ENCODE measurements around the gene SLCO4A1.

SLCO4A1 gene

DNA sequence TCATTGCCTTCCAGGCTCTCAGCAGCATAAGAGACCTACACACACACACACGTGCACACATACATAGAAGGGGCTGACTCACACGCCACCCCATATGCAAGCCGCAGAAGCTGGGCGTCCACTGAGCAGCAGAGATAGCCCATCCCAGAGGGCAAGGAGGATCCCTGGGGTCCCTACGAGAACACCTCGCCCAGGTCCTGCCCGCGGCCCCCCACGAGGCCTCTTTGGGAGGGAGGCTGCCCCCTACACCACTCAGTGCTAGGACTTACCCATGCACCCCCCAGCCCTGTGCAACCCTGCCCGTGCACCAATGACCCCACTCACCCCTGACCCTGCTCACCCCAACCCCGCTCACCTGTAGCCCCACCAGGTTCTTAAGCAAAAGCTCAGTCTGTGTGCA, 45.8 kb downstream of the SLCO4A1 start:
- no peak for DNase-seq

DNA sequence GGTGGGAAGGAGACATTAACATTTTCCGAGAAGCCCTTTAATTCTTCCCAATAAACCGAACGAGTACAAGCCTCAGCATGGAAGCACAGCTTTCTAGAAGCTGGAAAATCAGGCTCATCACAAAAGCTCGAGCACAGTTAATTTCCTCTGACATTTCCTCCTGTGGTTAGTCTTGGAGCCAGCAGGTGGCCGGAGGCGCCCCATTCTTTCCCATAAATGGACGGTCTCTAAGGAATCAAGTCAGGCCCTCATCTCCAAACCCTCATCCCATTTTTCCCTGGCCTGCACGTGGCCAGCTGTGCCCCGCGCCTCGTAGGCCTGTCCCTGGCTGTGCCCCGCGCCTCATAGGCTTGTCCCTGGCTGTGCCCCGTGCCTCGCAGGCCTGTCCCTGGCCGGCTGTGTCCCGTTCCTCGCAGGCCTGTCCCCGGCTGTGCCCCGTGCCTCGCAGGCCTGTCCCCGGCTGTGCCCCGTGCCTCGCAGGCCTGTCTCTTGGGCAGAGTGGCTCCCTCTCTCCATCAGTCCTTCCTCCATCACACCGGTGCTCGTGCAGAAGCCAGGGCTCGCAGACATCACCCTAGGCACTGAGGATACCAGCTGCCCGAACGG, 46.7 kb downstream of the SLCO4A1 start:
- DNase-seq, result no peak

DNA sequence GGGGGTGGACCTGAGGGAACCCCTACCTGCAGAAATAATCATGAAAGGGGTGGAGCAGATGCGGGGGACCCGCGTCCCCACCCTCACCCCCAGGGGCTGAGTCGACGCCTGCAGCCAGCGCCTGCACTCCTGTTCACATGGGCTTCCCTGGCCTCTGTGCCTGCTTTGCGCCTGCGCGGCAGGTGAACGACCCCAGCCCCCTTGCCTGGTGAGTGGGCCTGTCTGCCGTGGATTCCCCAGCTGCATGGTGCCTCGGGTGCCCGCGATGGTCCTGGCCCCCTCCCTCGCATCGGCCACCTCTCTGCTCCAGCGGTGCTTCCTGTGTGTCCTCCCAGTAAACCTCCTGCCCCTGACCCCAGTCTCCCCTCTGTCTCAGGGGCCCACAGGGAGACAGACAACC, 47.6 kb downstream of the SLCO4A1 start:
- no peak for DNase-seq

DNA sequence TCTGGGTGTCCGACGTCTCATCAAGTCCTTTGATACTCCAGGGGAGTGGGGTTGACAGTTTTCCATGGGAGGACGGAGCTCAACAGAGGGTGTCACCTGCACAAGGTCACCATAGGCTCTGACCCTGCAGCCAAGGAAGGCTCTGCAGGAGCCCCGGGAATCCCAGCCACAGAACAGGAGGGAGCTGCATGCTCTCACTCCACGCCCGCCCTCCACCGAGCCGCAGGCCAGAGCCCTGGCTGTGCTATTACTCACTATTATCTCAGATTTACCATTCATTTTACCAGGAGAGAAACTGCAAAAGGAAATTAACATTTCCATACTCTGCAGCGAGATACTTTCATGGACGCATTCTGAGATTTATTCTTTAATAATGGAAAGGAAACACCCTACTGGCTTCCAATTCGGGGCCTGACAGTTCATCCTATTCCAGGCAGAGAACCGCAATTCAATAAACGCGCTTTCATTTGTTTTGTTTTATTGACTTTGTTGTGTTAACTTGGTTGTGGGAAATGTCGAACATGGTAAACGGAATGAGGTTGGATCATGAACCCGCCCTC, 48.0 kb downstream of the SLCO4A1 start:
- no peak for DNase-seq

DNA sequence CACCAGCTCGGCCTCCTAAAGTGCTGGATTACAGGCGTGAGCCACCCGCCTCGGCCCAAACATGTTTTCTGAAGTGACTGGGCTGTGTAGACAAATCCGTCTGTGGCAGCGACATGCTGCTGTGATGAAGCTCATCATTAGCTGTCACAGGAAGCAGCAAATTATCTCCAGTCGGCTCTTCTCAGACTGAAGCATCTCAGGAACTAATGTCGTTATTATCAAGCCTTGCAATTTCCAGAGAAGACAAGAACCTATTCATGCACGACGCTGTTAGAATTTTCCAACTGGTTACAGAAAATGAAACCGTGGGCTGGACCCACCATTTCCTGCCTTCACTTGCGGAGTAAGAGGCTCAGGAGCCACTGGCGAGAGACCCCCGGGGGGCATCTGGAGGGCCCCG, 49.2 kb downstream of the SLCO4A1 start:
- DNase-seq, result no peak

DNA sequence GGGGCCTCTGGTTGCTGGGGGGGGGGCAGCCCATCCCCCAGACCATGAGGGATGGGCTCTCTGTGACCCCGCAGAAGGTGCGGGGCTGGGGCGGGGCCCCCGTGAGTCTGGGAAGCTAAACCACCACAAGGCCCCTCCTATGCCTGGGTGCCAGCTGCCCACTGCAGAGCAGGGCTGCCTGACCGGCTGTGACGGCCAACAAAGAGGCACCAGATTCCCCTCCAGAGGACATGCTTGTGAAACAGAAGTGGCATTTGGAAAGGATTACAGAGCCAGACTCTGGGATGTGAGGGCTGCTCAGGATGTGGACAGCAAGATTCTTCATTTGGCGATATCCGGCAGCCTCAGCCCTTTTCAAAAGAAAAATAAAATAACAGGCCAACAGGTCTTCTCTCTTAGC, 49.9 kb downstream of the SLCO4A1 start:
- no peak for DNase-seq

DNA sequence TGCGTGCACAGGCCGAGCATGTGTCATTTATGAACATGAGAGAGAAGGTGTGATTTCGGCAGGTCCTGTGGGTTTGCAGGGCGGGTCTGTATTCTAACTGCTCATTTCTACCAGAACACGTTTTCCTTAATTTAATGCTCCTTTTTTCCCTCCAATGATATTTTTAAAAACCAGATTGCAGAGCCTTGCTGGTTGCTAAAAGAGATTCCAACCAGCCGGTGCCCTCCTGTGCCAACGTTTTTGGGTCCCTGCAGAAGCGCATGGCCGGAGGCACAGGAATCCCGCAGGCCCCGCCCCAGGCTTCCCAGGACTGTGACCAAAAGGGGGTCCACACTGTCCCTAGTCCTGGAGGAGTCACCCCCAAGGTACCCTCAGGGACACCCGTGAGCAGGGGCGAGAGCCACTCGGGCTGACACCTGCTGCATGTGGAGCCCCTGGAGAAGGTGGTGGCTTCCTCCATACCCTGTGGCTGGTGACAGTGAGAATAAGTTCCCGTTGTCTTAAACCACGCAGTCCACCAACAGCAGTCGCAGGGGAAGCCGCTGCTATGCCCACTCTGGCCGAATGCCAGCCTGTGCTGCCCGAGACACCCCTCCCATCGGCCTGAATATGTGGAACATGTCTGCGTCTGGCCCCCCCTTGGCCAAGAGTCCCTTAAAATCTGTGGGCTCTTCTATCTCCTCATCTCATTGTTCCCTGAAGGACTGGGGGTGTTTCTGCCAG, 50.7 kb downstream of the SLCO4A1 start:
- DNase-seq, result no peak

DNA sequence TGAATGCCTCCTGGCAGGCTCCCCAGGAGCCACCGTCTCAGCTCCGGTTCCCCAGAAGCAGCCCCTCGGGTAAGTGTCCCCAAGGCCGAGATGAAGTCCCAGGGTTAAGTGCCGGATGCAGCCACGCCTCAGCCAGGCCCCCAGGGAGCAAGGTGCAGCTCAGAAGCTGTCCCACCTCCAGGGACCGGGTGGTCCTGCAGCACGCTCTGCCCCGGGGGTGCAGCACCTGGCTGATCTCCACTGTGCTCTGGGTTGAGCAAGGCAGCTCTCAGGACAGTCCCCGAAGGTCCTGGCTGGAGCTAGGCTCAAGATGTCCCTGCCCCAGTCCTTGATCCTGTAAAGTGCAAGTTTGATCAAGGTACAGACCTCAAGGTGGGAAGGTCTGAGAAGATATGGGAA, 51.2 kb downstream of the SLCO4A1 start:
- no peak for DNase-seq

DNA sequence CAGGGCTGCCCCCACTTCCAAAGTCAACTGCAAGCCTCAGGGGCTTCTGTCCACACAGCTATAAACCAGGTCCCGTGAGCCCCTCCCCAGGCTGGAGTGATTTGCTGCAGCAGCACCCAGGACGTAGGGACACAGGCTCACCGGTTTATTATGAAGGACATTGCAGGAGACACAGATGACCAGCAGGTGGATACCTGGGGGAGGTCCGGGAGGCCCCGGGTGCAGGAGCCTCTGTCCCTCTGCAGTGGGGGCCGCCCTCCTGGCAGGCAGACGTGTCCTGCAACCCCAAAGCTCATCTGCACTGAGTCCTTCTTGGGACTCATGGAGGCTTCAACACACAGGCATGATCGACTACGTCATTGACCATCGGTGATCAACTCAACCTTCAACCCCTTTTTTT, 51.8 kb downstream of the SLCO4A1 start:
- no peak for DNase-seq

DNA sequence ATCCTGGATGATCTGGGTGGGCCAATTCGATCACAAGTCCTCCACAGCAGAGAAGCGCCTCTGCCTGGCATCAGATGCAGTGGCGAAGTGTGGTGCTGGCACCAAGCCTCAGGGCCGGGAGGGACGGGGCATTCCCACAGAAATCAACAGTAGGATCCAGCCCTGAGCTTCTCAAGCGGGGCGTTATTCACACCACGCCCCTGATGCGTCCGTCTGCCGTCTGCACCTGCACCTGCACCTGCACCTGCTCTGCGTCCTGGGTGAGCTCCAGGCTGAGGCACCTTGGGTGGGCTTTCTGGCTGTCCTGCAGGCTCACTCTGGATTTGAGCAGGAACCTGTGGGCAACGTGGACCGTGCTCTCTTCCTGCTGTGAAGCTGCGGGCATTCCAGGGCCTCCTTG, 52.6 kb downstream of the SLCO4A1 start:
- no peak for DNase-seq

DNA sequence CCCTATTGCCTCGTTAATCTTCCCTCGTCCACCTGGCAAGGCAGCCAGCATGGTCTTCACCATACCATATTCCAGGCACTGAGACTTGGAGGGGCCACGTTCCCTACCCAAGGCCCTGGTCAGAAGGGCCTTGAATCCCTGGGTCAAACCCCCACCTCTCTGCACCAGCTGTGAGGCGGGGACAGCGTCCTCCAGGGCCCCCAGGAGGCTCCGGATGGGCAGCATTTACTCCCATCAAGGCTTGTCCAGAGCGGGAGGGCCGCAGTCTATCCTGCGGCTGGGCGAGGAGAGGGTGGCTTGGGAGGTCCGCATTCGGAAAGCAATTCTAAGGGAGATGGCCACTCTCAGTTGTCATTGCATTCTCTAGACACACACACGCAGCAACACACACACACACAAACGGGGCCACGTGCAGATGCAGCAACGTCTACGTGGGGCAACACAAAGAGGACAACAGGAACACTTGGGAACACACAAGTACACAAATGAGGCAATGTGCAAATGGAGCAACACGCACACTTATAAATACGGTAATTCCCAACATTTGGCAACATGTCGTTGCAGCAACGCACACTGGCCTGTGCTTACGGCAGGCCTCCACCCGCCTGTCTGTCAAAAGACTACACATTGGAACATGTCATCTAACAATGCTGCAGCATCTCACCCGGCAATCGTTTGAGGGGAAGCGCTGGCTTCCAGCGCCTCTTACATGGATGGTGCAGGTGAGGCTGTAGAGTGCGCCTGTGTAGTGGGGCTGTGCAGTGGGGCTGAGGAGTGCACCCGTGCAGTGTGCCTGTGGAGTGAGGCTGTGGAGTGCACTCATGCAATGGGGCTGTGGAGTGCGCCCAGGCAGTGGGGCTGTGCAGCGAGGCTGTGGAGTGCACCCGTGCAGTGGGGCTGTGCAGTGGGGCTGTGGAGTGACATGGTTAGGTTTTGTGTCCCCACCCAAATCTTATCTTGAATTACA, 53.4 kb downstream of the SLCO4A1 start:
- no peak for DNase-seq

DNA sequence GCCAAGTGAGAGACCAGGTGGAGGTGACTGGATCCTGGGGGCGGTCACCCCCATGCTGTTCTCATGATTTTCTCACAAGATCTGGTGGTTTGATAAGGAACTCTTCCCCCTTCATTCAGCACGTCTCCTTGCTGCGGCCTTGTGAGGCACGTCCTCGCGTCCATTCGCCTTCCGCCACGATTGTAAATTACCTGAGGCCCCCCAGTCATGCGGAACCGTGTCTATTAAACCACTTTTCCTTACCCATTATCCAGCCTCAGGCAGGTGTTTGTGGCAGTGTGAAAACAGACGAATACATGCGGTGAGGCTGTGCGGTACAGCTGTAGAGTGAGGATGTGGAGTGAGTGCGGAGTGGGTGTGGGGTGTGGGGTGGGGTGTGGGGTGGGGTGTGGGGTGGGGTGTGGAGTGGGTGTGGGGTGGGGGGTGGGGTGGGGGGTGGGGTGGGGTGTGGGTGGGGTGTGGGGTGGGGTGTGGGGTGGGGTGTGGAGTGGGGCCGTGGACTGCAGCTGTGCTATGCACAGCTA, 54.2 kb downstream of the SLCO4A1 start:
- no peak for DNase-seq

DNA sequence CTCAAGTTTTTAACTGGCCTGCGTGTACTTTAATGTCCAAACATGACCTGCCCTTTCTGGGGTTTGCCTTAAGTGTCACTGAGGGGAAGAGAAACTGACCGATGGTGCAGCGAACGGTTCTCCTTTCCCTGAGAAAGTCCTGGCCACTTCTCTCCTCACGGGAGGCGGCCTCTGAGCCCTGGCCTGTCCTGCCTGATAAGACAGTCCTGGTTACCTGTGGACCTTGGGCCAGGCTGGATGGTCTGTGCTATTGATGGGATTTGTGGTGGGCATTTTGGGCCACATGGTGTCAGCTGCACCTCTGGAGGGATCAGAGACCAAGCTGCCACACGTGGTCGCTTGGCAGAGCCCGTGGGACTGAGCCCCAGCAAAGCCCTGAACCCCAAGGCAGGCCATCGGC, 54.7 kb downstream of the SLCO4A1 start:
- no peak for DNase-seq

DNA sequence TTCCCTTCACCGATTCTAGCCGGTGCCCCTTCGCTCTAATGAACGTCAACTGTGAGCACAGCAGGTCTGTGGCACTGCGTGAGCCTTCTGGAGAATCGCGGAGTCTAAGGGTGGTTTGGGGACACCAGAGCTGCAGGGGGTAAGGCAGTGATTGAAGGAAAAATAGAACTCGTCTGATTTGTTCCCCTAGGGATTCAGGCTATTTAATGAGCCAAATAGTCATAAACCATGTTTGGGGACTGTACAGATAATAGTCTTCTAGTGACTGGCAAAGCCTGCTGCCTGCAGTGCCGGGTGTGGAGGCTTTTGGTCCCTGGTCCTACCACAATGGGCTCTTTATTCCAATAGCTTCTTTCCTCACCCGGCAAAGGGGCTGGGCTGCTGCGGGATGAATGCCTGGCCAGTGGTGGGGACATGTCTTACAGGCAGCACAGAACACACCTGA, 55.2 kb downstream of the SLCO4A1 start:
- no peak for DNase-seq

DNA sequence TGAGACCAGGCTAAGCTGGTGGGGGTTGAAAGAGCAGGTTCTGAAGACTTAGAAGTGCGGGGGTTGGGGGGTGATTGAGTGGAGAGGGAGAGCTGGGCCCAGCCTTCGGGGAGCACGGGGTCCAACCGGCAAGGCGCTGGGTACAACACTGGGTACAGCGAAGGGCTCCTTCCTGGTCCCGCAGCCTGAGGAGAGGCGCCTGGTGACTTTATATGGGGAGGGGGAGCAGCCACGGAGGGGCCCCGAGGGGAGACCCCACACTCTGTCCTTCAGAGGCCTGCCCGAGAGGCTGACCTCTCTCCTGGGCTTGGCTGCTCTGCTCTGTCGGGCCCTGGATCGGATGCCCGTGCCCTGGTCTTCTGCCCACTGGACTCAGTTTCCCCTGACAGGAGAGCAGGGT, 55.9 kb downstream of the SLCO4A1 start:
- DNase-seq, result no peak

DNA sequence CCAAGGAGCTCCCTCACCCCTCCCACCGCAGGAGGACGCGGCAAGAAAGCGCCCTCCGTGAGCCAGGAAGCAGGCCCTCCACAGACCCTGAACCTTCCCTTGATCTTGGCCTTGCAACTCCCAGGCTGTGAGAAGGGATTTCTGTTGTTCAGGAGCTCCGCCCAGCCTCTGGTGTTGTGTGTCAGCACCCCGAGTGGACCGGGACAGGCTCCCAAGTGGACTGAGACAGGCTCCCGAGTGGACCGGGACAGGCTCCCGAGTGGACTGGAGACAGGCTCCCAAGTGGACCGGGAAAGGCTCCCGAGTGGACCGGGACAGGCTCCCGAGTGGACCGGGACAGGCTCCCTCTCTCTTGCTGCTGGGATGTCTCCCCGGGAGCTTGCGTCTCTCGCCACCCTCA, 57.0 kb downstream of the SLCO4A1 start:
- no peak for DNase-seq

DNA sequence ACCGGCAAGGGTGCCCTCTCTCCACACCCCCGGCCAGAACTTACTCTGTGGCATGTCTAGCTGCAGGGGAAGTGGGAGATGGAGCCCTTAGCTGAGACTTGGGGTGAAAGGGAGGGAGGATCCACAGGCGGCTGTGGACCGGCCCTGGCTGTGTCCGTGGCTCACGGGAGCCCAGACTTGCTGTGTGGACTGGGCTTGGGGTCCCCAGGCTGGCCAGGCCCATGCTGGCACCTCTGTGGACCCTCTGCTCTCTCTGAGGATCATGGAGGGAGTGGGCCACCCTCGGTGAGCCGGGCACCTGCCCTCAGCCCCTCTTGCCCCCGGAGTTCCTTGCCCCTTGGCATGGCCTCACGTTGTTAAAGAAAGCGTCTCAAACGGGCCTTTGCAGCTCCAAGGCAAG, 57.4 kb downstream of the SLCO4A1 start:
- no peak for DNase-seq

DNA sequence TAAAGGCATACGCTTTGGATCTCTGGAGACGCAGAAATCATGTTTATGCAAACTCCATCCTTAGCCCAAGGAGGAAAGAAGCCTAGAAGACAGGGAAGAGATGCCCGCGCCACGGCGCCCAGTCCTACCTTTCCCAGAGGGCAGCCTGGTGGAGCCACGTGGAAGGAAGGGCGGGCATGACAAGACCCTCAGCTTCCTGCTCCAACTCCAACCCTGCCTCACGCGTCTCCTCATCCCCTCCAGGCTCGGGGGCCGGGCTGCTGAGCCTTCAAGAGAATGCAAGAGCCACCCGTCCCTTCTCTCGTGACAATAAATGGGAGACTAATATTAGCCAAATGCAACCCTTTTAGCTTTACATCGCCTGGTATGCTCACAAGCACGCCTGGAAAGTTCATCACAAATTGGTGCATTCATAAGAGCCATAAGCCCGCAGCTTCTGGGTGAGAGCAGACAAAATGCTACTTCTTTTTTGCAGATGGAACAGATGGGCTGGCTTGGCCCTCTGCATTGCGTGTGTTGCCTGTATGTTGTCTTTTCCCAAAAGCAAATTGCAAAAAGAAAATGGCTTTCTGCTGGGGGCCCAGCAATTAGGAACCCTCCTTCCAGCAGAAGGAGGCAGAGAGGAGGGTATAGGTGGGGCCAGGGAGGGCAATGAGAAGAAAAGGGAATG, 58.1 kb downstream of the SLCO4A1 start:
- no peak for DNase-seq

DNA sequence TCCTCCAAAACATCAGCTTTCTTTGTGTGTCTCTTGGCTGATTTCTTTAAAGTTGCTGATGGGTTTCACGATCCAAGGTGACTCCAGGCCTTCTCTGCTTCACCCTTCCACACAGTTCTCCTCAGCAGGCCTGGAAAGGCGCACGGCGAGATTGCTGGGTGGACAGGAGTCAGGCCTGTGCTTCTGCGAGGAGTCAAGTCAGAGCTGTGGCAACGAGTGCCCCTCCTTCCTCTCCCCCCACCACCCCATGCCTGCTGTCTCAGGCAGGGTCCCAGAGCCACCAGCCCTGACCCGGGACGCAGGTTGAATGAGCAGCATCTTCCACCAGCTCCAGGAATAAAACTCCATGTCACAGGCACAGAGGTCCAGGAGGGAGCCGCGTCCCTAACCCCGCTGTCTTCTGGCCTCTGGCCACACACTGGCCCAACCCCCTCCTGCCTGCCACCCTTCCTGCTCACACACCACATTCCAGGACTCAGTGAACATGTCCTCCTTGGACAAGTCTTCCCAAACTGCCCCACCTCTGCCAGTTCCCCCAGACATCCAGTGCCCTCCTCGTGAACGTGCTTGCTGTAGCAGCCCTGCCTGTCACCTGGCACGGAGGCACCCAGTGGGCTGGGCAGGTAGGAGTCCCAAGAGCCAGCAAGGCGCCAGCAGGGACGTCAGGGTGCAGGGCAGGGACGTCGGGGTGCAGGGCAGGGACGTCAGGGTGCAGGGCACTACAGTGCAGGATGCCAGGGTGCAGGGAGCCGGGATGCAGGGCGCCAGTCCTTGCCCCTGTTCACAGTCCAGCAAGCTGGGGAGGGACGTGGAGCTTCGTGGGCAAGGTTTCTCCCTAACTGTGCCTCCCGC, 59.1 kb downstream of the SLCO4A1 start:
- no peak for DNase-seq

DNA sequence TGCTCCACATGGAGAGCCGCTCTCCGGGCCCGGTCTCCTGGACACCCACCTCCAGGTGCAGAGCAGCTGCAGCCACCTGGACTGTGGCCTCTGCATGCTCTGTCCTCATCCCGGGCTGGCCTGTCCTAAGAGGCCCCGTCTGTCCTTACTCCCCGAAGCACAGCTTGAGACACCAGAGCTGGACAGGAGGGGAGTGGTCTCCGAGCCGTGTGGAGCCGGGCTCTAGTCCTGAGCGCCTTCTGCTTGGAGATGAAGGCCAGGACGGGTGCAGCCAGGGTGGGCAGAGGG, 59.7 kb downstream of the SLCO4A1 start:
- no peak for DNase-seq

DNA sequence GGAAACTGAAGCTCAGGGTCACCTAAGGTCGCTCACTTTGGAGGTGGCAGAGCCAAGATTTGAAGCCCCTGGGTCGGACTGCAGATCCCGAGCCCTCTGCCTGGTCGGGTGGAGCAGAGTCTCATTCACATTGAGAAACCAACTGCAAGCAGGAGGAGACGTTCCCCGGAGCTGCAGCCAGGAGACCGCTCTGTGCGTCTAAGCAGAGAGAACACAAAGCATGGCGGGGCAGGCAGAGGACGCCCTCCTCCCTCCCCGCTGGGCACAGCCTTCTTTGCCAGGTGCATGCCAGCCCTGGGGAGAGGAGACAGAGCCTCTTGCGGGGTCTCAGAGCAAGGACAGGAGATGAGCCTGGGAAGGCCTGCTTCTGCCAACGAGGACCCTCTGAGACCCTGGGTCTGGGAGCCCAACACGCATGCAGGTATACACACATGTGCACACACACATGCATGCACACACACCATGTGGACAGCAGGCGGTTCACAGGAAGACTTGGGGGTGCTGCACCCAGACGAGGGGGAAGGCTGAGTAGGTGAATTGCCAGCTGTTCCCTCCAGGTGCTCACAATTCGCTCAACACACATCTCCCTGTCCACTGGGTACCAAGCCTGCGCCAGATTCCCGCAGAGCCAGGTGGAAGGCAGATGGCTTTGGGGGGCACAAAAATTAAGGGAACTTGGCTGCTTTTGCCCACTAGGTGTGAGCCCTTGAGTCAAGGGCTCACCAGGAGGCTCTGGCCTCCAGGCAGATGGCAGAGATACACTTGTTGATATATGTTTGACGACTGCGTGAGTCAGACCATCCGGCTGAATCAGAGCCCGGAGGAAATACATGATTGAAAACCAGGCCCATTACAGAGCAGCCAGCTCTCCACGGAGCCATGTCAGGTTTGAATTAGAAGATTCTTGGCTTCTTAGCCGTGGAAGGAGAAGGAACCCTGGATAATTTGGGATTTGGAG, 60.9 kb downstream of the SLCO4A1 start:
- peak; percentile 92 for DNase-seq

Measured in NCI-H226 (cell line).